CD4-positive, alpha-beta T cell treated with Interferon alpha-2 for 1 hour (primary cell): ENCODE results near the gene SNPH.
A peak's percentile ranks its signal among the peaks of the same experiment; 100 is the strongest.
"Not testable (repeated sequence)": the region's sequence is repeated elsewhere in the genome, so short reads cannot be mapped to it uniquely, and the experiment has no call there.

Experiments used
- DNase-seq, 2 donors: peaks; one replicate each; pipeline ENCODE4 v3.0.0-alpha.2; 2020 to 2022

SNPH gene

DNA sequence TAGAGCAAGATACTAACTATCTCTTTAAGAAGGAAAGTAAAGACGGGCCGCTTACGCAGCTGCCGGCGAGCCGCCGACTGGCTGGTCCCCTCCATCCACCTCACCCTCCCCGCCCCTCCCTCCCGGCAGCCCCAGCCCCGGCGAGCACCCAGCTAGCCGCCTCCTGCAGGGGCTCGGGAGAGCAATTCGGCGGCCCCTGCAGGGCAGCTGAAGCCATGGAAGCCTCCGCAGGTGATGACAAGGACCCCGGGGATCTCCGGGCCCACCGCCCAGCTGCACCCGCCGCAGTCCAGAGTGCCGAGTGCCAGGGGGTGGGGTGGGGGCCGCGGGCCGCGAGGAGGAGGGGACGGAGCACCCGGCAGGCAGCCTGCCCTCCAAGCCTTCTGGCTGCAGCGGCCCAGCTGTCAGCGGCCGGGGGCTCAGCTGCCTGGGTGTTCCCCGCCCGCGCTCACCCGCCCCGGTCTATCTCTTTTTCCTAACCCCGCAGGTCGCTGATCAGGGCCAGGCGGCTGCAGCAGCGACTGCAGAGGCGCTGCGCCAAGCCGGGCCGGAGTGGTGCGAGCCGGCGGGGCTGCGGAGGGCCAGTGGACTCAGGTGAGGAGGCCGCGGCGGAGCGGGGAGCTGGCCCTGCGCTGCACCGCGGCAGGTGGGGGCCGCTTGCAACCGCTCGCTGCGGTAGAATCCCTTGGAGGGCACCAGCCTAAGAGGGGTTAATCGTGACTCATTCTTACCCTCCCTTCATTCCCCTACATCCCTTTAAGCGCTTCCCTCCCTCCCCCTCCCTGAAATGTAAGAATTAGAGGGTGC lies at the start of gene SNPH:
Gene SNPH, plus strand, starts transcription at position 128 of the 807 bp plus-strand sequence. CDS start 29,946 bp downstream, outside the sequence.
- peak; percentile 74 to 83 for DNase-seq

DNA sequence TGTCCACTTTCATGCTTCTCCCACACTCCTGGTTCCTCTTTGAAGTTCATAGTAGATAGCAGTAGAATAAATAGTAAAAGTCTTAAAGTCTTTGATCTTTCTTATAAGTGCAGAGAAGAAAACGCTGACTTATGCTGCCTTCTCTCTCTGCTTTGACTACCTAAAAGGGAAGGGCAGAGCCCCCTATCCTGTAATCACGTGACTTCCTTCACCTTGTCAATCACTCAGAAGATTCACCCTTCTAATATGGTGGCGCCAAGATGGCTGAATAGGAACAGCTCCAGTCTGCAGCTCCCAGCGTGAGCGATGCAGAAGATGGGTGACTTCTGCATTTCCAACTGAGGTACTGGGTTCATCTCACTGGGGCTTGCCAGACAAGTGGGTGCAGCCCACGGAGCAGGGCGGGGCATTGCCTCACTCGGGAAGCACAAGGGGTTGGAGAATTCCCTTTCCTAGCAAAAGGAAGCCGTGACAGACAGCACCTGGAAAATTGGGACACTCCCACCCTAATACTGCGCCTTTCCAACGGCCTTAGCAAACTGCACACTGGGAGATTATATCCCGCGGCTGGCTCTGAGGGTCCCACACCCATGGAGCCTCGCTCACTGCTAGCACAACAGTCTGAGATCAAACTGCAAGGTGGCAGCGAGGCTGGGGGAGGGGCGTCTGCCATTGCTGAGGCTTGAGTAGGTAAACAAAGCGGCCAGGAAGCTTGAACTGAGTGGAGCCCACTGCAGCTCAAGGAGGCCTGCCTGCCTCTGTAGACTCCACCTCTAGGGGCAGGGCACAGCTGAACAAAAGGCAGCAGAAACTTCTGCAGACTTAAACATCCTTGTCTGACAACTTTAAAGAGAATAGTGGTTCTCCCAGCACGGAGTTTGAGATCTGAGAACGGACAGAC lies 49.3 kb upstream of the SNPH start:
- not testable (repeated sequence) for DNase-seq

DNA sequence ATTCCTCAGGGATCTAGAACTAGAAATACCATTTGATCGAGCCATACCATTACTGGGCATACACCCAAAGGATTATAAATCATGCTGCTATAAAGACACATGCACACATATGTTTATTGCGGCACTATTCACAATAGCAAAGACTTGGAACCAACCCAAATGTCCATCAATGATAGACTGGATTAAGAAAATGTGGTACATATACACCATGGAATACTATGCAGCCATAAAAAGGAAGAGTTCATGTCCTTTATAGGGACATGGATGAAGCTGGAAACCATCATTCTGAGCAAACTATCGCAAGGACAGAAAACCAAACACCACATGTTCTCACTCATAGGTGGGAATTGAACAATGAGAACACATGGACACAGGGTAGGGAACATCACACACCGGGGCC lies 43.3 kb upstream of the SNPH start:
- not testable (repeated sequence) for DNase-seq

GRCh38 chr20:1224205-1224890 lies 41.7 kb upstream of the SNPH start:
- no peak for DNase-seq

DNA sequence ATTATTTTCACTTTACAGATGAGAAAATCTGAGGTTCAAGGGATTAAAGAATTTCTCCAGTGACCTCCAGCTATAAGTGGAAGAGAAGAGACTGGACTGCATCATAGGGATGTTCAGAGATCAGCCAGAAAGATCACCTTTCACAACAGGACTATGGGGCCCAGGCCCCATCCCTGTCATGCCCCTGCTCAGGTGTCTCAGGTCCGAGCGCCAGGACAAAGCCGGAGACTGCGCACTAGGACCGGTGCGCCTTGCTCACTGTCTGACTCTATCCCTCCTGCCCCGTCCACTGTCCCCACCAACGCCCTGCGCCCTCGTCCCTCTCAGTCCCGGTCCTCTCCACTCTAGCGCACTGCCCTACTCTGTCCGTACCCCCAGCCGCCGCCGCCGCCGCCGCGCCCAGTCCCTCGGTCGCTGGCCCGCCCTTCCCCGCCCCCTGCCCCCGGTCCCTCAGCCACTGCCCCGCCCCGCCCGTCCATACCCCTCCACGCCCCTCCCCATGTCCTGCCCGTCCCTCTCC lies 40.8 kb upstream of the SNPH start:
- DNase-seq, result no peak

- peak; percentile 72 to 83 for DNase-seq
Observed at GRCh38 chr20:1225783-1226654, 40.1 kb upstream of the SNPH start, which contains the start of gene RAD21L1. RAD21L1 (plus strand) TSS chr20:1226044; CDS start chr20:1228454, 2,410 bp downstream.

DNA sequence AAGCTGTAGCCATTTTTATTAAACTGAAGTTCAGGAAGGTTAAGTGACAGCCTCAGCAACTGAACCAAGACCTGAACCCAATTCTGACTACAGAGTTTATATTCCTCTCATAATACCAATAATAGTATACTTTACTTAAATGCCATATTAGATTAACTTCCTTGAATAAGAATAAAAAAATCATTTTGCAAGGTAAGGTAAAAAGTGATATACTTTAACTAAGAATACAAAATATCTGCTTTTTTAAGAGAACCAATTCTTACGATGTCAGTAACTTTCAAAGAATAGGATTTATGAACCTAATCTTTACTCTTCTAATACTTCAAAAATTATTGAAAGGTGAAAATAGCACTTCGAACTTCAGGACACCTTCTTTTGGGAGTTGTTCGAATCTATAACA lies 36.6 kb upstream of the SNPH start:
- DNase-seq, result no peak

GRCh38 chr20:1232286-1233111 lies 33.6 kb upstream of the SNPH start:
- DNase-seq, result no peak

DNA sequence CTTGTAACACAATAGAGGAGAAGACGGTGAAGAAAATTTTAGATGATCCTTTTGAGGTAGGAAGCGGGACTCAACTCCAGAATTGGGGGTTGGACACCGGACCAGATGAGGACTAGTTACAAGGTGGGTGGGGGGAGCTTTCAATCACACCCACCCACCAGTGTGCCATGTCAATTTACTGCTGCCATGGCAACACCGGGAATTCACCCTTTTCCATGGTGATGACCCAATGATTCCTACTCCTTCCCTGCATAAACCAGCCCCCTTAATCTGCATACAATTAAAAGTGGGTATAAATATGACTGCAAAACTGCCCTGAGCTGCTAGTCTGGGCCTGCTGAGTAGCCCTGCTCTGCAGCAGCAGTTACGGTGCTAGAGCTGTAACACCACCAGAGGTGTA lies 25.5 kb upstream of the SNPH start:
- no peak for DNase-seq

- no peak for DNase-seq
Observed at GRCh38 chr20:1241456-1241855, 24.6 kb upstream of the SNPH start.

DNA sequence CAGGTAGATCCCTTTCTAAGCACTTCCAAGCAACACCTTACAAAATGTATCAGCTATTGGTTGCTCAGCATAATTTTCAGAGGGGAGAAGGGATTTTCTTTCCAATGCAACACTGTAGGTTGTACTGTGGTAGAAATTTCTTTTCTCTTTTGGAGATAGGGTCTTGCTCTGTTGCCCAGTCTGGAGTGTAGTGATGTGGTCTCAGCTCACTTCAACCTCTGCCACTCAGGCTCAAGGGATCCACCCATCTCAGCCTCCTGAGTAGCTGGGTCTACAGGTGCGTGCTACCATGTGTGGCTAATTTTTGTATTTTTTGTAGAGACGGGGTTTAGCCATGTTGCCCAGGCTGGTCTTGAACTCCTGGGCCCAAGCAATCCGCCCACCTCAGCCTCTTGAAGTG lies 24.0 kb upstream of the SNPH start:
- no peak for DNase-seq

DNA sequence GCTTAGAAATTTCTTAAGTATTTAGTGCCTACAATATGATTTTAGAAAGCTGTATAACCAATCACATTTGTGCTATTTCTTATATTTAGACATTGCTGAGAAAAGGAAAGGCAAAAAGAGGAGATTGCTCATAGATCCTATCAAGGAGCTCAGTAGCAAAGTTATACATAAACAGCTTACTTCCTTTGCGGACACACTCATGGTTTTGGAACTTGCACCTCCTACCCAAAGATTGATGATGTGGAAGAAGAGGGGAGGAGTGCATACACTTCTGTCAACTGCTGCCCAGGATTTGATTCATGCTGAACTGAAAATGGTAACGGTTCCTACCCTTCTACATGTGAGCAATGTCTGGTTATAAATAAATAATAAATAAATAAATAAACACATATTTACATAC lies 23.6 kb upstream of the SNPH start:
- no peak for DNase-seq

DNA sequence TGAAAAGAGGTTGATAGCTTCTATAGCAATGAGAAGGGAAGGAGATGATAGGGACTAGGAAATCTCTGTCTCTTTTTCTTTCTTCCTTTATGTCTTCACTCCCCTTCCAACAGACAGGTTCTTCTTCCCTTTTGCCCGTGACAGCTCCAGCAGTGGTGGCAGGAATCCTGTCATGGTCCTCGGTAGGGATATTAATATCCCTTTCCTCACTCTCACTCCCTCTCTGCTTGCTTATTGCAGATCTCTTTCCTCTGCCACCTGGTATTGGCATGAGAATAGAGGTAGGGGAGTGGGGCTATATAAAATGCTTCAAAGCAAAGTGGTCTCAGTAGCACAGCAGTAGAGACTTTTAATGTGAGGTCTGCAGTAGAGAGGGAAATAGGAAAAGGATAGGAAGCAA lies 20.5 kb upstream of the SNPH start:
- no peak for DNase-seq

DNA sequence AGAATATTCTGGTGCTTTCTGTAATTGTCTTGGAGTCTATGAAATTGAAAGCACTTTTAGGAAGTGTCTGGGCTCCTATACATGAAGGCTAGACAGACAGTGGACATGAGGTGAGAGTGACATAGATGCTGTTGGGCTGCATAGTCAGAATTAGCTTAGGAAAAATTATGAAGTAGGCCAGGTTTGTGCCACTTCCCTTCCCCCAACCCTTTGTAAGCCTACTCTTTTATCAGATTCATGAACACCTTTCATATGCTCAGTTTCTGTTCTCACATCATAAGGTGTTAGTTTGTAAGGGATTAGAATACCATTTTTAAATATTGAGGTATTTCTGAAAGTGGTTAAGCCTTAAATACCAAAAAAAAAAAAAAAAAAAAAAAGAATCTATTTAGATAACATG lies 18.4 kb upstream of the SNPH start:
- no peak for DNase-seq

GRCh38 chr20:1250282-1250681 lies 15.8 kb upstream of the SNPH start:
- DNase-seq, result not testable (repeated sequence)

GRCh38 chr20:1252416-1252815 lies 13.7 kb upstream of the SNPH start:
- DNase-seq, result no peak

- no peak for DNase-seq
Observed at GRCh38 chr20:1254254-1254653, 11.8 kb upstream of the SNPH start.

GRCh38 chr20:1255675-1256074 lies 10.4 kb upstream of the SNPH start:
- no peak for DNase-seq

DNA sequence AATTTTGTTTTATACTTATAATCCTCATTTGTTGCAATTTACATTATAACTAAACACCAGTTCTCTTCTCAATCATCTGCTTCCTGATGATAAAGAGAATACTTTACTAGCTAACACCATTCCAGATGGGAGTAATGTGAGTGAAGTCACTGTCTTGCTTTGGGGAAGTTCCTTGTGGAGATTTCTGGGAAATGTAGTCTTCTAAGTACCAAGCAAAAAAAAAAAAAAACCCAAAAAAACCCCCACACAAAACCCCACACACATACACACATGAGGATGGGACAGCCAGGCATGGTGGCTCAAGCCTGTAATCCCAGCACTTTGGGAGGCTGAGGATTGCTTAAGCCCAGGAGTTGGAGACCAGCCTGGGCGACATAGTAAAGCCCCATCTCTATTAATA lies 2.2 kb upstream of the SNPH start:
- DNase-seq, result no peak

- DNase-seq, result no peak
Observed at GRCh38 chr20:1264727-1265126, 1.4 kb upstream of the SNPH start.
